Mucosa of descending colon (tissue), 3 donors: Measurements from ENCODE around the gene URI1. TPM values are rescaled to one million over a fixed set of nuclear protein-coding genes. Genes with fewer than 3 reads are reported as not detected.

ENCODE experiments used
- ATAC-seq: fragments of 200-7000 bp; cut with Tn5 transposase; one replicate; pipeline ENCODE4 v1.9.1; 2020; ENCODE audit warnings: mild to moderate bottlenecking, moderate library complexity
- DNase-seq, 3 donors: peaks; one replicate each; pipeline ENCODE4 v3.0.0-alpha.2; 2020
- H3K36me3 ChIP-seq: fragments of 200-600 bp; one replicate; pipeline ENCODE4 v1.8.0; 2021; ENCODE audit warnings: low read depth, mild to moderate bottlenecking
- H3K4me1 ChIP-seq: fragments of 200-600 bp; one replicate; pipeline ENCODE4 v1.8.0; 2021; ENCODE audit warnings: low read depth, mild to moderate bottlenecking
- H3K4me3 ChIP-seq: fragments of 200-600 bp; one replicate; pipeline ENCODE4 v1.8.0; 2021; ENCODE audit warnings: mild to moderate bottlenecking
- H3K9me3 ChIP-seq: fragments of 200-600 bp; one replicate; pipeline ENCODE4 v1.8.0; 2021; ENCODE audit warnings: mild to moderate bottlenecking
- intact Hi-C, 2 donors: fragments of 100-400 bp; cut with DNase I in 1 of 2; cut with micrococcal nuclease in 1 of 2; formaldehyde crosslinking; loops; one replicate each; pipeline versions ENCODE4 v1.11.0 to v1.11.1; 2022; cut with DNase I, micrococcal nuclease
- total RNA-seq, 3 donors: library from RNA; stranded (reverse); fragmentation: NEBNext Ultra II Directional in 2 of 3; extraction: Animal tissue kit (Norgen Biotek cat#: 25700) in 2 of 3; gene quantifications; one replicate each; pipeline versions ENCODE4 v1.2.1 to v1.2.4, GENCODE V29; 2021 to 2023
- TF ChIP-seq, protein P1 (sequence below): fragments of 200-600 bp; IDR thresholded peaks from one replicate; pipeline ENCODE4 v1.8.0; 2022; ENCODE audit warnings: antibody characterized with exemption, mild to moderate bottlenecking
- donor health status: DM: no; HTN: no; CAD: no; lungs with moderate emphysema.
- donor health status: DM: no; HTN: no; CAD: no.
- donor health status: DM: no; HTN: yes; CAD: no.

The URI1 gene
- total RNA-seq, 3 donors from 2014 or later, result 40.0 to 65.5 (median 43.4) TPM

DNA sequence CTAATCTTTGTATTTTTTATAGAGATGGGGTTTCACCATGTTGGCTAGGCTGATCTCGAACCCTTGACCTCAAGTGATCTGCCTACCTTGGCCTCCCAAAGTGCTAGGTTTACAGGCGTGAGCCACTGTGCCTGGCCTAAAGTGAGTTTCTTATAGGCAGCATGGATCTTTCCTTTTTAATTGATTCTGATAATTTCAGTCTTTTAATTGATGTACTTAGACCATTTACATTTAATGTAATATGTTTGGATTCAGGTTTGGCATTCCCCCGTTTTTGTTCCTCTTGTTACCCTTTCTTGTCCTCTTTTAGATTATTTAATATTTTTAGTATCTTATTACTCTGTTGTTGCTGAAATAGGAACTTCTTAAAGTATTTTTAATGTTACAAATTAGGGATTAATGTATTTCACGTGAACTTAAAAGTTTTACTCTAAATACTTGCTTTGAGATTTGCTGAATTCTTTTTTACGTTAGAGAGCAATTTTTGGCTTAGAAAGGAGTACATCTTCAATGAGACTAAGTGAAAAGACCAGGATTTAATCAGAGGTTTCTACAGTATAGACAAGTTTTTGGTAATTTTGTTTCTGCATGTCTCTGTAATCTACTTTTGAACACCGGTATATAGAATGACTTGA lies 50.3 kb downstream of the URI1 start:
- Histone ChIP-seq H3K4me1 (no peaks in the 10 kb centered on the region), H3K4me3 (no peak overlapping the region), H3K36me3 (no peaks in the 10 kb centered on the region), H3K9me3 (no peaks in the 10 kb centered on the region)
- ATAC-seq (no peak), DNase-seq (no peak)
- intact Hi-C loops, result no loop called here
- TF ChIP-seq, protein P1, sequence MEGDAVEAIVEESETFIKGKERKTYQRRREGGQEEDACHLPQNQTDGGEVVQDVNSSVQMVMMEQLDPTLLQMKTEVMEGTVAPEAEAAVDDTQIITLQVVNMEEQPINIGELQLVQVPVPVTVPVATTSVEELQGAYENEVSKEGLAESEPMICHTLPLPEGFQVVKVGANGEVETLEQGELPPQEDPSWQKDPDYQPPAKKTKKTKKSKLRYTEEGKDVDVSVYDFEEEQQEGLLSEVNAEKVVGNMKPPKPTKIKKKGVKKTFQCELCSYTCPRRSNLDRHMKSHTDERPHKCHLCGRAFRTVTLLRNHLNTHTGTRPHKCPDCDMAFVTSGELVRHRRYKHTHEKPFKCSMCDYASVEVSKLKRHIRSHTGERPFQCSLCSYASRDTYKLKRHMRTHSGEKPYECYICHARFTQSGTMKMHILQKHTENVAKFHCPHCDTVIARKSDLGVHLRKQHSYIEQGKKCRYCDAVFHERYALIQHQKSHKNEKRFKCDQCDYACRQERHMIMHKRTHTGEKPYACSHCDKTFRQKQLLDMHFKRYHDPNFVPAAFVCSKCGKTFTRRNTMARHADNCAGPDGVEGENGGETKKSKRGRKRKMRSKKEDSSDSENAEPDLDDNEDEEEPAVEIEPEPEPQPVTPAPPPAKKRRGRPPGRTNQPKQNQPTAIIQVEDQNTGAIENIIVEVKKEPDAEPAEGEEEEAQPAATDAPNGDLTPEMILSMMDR, result no peak

DNA sequence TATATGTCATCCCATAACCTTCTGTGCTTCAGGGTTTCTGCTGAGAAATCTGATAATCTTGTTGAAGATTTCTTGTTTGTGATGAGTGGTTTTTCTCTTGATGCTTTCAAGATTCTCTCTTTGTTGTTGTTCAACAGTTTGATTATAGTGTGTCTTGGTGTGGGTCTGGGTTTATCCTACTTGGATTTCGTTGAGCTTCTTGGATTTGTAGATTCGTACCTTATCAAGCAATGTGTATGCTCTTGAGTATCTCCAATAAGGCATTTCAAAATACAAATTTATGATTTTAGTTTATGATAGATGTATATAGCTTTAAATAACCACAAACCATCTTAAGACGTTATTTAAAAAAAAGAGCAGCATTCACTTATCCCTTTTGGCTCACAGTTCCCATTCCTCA lies 57.5 kb downstream of the URI1 start:
- Histone ChIP-seq H3K36me3 (no peaks in the 10 kb centered on the region), H3K9me3 (no peaks in the 10 kb centered on the region), H3K4me1 (no peaks in the 10 kb centered on the region), H3K4me3 (no peak overlapping the region)
- DNase-seq (no peak), ATAC-seq (no peak)
- intact Hi-C loops, result no loop called here
- TF ChIP-seq, protein P1, result no peak

DNA sequence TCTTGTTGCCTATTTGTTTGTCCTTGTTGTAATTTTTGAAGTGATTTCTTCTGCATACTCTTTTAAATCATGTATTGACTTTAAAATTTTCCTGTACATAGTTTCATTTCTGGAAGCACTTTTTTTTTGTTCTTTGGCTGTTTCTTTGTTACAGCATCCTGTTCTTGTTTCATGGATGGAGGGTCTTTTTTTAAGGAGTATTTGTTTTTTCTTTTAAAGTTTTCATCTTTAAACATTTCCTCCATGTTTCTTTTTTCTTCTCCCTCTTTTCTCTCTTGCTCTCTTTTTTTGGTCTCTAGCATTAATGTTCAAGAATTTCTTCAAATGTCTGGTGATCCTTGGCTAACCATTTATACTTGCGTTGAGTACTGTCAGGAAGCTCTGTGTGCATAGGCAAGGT lies 58.8 kb downstream of the URI1 start:
- no peaks in the 10 kb centered on the region for H3K4me1 ChIP-seq
- ATAC-seq (no peak), DNase-seq (no peak)
- no peaks in the 10 kb centered on the region for H3K9me3 ChIP-seq
- TF ChIP-seq, protein P1, result no peak
- H3K36me3 ChIP-seq, result no peaks in the 10 kb centered on the region
- intact Hi-C loops, result no loop called here
- no peak overlapping the region for H3K4me3 ChIP-seq

DNA sequence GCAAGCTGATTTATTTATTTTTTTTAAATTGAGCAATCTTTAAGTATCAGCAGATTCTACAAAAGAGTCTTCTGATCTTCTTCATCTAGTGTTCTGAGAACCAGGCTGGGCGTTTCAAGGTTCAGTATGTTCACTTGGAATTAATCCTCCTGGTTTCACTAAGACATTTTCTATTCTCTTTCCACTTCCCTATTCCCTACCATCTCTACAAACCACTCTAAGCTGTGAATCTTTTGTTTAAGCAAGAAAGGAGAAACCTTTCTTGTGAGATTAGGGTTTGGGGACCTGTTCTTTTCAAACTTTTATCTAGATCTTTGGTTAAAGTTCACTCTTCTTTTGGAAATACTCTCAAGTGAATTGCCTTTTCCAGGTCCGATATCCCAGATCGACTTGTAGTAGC lies 59.3 kb downstream of the URI1 start:
- ATAC-seq (no peak), DNase-seq (no peak)
- Histone ChIP-seq H3K36me3 (no peaks in the 10 kb centered on the region), H3K4me3 (no peak overlapping the region), H3K4me1 (no peaks in the 10 kb centered on the region), H3K9me3 (no peaks in the 10 kb centered on the region)
- TF ChIP-seq, protein P1, result no peak
- intact Hi-C loops, result no loop called here

DNA sequence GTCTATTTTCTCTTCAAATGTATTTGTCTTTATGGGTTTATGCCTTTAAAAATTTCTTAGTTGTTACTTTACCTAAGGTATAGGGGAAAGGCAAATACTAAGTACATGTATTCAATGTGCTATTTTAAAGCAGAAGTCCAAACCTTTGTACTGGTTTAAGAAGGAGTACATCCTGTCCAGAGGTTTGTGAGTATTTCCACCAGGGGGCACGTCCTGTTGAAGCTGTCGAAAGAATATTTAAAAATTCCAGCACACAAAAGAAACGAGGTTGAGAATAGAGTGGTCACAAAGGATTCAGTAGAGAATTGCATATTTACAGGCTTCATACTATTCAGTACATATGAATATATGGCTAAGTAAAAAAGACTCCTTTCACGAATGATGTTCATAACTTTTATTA lies 59.8 kb downstream of the URI1 start:
- intact Hi-C loops, result no loop called here

More for the DNA sequence above, 59.8 kb downstream of the URI1 start:
- no peak for ATAC-seq
- no peaks in the 10 kb centered on the region for H3K36me3 ChIP-seq
- DNase-seq, result no peak
- H3K4me1 ChIP-seq, result no peaks in the 10 kb centered on the region
- TF ChIP-seq, protein P1, result no peak
- no peak overlapping the region for H3K4me3 ChIP-seq
- no peaks in the 10 kb centered on the region for H3K9me3 ChIP-seq
